Kidney (tissue), 11 donors: Measurements from ENCODE around the gene AMY1B. TPM values are rescaled to one million over a fixed set of nuclear protein-coding genes. Genes with fewer than 3 reads are reported as not detected.
"Not testable (repeated sequence)": the region's sequence is repeated elsewhere in the genome, so short reads cannot be mapped to it uniquely, and the experiment has no call there.

Experiments used
- DNase-seq, 5 donors: peaks; one replicate each; pipeline ENCODE4 v3.0.0-alpha.2; 2013 to 2020
- FAIRE-seq: peaks from 2 replicates; lab custom pipeline; 2012; peaks lifted over from hg19 to GRCh38; lab: Jason Lieb, UNC
- H3K27ac ChIP-seq, 2 donors: one replicate each; pipeline ENCODE4 v1.7.0; 2013; ENCODE audit warnings: low read depth in 2 of 2, low read length in 2 of 2, inconsistent platforms in 1 of 2
- H3K27me3 ChIP-seq: one replicate; pipeline ENCODE4 v1.7.1; 2013; ENCODE audit warnings: low read length, inconsistent platforms; ENCODE audit not compliant: control insufficient read depth, insufficient read depth
- H3K36me3 ChIP-seq, 3 donors: one replicate each; pipeline versions ENCODE4 v1.7.0 to v1.7.1; 2013; ENCODE audit warnings: low read length in 3 of 3, control low read depth in 1 of 3, inconsistent platforms in 1 of 3; ENCODE audit not compliant: insufficient read depth in 3 of 3, control insufficient read depth in 2 of 3
- H3K4me1 ChIP-seq, 3 donors: one replicate each; pipeline versions ENCODE4 v1.7.0 to v1.7.1; 2013; ENCODE audit warnings: low read length in 3 of 3, inconsistent platforms in 1 of 3, low read depth in 1 of 3; ENCODE audit not compliant: control insufficient read depth in 2 of 3, insufficient read depth in 2 of 3
- H3K4me3 ChIP-seq, 3 donors: one replicate each; pipeline versions ENCODE4 v1.7.0 to v1.8.1; 2013; ENCODE audit warnings: low read length in 3 of 3, control low read depth in 1 of 3, inconsistent platforms in 1 of 3
- H3K9ac ChIP-seq, 3 donors: one replicate each; pipeline versions ENCODE4 v1.7.0 to v1.7.1; 2013; ENCODE audit warnings: low read length in 3 of 3, control low read depth in 1 of 3, inconsistent platforms in 1 of 3
- H3K9me3 ChIP-seq, 3 donors: one replicate each; pipeline versions ENCODE4 v1.7.0 to v1.7.1; 2013; ENCODE audit warnings: low read length in 3 of 3, control low read depth in 1 of 3, inconsistent platforms in 1 of 3; ENCODE audit not compliant: control insufficient read depth in 2 of 3, insufficient read depth in 1 of 3
- intact Hi-C: fragments of 100-400 bp; cut with DNase I; formaldehyde crosslinking; loops from one replicate; pipeline ENCODE4 v1.11.1; 2022
- polyA plus RNA-seq: library from polyadenylated mRNA; stranded (reverse); fragments of 350-450 nt; fragmentation: Illumina TruSeq; extraction: RNeasy Lipid Tissue Mini Kit (QIAGEN cat#74804); gene quantifications from one replicate; pipeline ENCODE4 v1.2.3, GENCODE V29; 2014; ENCODE audit warnings: low read depth, low replicate concordance; ENCODE audit not compliant: insufficient read depth
- total RNA-seq: library from RNA; stranded (reverse); fragmentation: NEBNext Ultra II Directional; extraction: Animal tissue kit (Norgen Biotek cat#: 25700); gene quantifications from one replicate; pipeline ENCODE4 v1.2.1, GENCODE V29; 2021
- donor health status: control.
- donor health status: control.
- donor health status: DM: yes; HTN: yes; CAD: no.
- donor health status: Normal renal cell carcinoma (clear cell type).

Gene AMY1B
- total and polyA plus RNA-seq, 2 donors from 2014 or later: not detected

- FAIRE-seq: not testable (repeated sequence)
Observed at GRCh38 chr1:103650305-103650704, 45.7 kb downstream of the AMY1B start.

GRCh38 chr1:103643908-103644307 is 52.1 kb downstream of the AMY1B start:
- FAIRE-seq, H3K9ac ChIP-seq, H3K27ac ChIP-seq, intact Hi-C loops, DNase-seq, H3K27me3 ChIP-seq, H3K9me3 ChIP-seq, H3K4me3 ChIP-seq, H3K36me3 ChIP-seq, H3K4me1 ChIP-seq: not testable (repeated sequence)

More at GRCh38 chr1:103650305-103650704, 45.7 kb downstream of the AMY1B start:
- H3K36me3 ChIP-seq, H3K4me1 ChIP-seq, H3K9me3 ChIP-seq, DNase-seq, intact Hi-C loops, H3K27ac ChIP-seq, H3K4me3 ChIP-seq, H3K9ac ChIP-seq, H3K27me3 ChIP-seq: not testable (repeated sequence)

- H3K27me3 ChIP-seq, DNase-seq, H3K9ac ChIP-seq, H3K27ac ChIP-seq, H3K4me1 ChIP-seq, FAIRE-seq, H3K4me3 ChIP-seq, H3K36me3 ChIP-seq, intact Hi-C loops, H3K9me3 ChIP-seq: not testable (repeated sequence)
Observed at GRCh38 chr1:103641194-103641593, 54.8 kb downstream of the AMY1B start.

Other genes starting within 250 kb of the AMY1B start
- gene RNPC3, start 170.5 kb downstream of the AMY1B start, total RNA-seq: 40.5 TPM
- 19.8 TPM for gene RNPC3, start 170.5 kb downstream of the AMY1B start, polyA plus RNA-seq
- 31.1 TPM for gene AMY2B, start 124.6 kb downstream of the AMY1B start, total RNA-seq
- 26.5 TPM for gene AMY2B, start 124.6 kb downstream of the AMY1B start, polyA plus RNA-seq
- not detected for gene AMY2A, start 78.8 kb downstream of the AMY1B start, total RNA-seq
- 0.26 TPM for gene AMY2A, start 78.8 kb downstream of the AMY1B start, polyA plus RNA-seq
- not detected for gene AMY1A, start 40.5 kb downstream of the AMY1B start, total RNA-seq
- not detected for gene AMY1A, start 40.5 kb downstream of the AMY1B start, polyA plus RNA-seq
- gene AMY1C, start 53.7 kb upstream of the AMY1B start, total RNA-seq: not detected
- not detected for gene AMY1C, start 53.7 kb upstream of the AMY1B start, polyA plus RNA-seq